GM21529 (cell line): ENCODE results near the gene CUL3.
"Not testable (repeated sequence)": the region's sequence is repeated elsewhere in the genome, so short reads cannot be mapped to it uniquely, and the experiment has no call there.

Experiments
- ATAC-seq: cut with Tn5 transposase; IDR thresholded peaks from one replicate; pipeline ENCODE4 v1.9.1; 2021; ENCODE audit not compliant: unreplicated experiment

The CUL3 gene

DNA sequence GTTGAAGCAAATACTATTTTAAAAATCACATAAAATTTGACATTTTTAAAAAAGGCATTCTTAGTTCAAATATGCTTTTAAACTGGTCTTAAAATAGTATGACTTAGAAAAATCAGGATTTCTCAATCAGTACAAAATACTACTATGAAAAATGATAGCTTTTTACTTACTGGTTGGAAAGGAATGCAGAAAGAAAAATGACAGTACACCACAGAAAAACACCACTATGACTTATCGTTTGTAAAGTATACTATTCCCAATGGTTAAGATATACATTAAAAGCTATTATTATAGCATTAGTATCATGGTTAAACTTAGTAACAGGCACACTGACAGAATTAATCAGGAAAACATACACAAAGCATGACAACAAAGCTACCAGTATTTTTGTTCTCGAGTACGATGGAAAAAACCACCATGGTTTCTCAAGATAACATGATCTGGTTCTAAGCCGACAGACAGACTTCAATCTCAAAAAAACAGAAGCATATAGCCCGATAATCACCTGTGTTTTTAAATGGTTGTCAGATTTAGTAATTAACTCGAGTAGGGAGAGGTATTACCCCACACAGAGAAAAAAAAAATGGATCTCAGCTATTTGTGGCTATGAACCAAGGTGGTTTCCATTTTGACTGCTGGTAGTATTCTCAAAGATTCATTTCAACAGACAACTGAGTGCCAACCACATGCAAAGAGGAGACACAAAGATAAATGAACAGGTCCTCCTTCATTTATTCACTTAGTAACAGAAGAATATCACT lies 39.1 kb downstream of the CUL3 start:
- ATAC-seq, result no peak

DNA sequence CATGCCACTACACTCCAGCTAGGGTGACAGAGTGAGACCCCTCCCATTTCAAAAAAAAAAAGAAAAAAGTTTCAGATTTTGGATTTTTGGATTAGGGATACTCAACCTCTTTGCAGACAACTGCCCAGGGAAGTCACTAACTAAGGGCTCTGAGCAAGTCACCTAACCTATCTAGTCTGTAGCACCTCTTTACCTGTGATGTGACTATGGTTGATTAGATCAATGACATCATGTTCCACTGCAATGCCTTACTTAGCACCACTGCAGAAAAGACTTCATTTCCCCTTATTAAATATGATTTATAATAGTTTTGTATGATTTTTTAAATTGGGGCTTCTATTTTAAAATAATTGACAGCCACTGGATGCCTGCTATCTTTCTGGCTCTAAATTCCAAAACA lies 41.2 kb downstream of the CUL3 start:
- ATAC-seq, result no peak

- no peak for ATAC-seq
Measured at GRCh38 chr2:224538561-224539138, 46.5 kb downstream of the CUL3 start.

DNA sequence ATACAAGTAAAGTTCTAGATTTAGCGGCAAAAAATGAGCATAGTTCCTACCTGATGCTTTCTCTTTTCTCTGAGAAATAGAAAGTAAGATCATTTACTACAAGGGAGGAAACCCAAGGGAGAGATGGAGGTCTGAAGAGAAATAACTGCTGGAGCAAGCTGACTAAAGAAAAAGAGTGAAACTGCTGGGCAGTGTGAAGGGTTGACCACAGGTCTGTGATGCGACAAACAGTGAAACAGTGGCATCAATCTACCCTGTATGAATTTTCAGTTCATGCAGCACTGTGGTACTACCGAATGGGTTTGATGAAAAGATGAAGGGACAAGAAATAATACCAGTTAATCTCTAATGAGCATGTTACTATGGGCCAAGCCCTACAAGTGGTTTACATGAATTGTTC lies 52.2 kb downstream of the CUL3 start:
- ATAC-seq, result peak; percentile 62

DNA sequence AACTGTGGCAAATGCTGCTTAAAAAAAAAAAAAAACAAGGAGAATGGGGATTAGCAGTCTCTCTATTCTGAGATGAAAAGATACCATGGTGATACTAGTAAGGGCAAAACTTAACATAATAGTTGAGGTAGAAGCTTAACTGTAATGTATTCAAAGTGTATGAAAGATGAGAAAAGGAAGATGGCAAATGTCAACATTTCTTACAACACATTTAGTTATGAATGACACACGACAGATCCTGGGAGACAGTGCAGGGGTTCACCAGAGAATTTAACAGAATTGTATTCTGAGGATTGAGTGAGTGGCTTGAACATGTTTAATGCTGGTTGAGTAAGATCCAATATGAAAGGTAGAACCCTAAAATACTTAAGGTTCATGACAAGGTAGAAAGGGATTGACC lies 52.7 kb downstream of the CUL3 start:
- no peak for ATAC-seq

GRCh38 chr2:224528171-224528570 lies 57.0 kb downstream of the CUL3 start:
- no peak for ATAC-seq

DNA sequence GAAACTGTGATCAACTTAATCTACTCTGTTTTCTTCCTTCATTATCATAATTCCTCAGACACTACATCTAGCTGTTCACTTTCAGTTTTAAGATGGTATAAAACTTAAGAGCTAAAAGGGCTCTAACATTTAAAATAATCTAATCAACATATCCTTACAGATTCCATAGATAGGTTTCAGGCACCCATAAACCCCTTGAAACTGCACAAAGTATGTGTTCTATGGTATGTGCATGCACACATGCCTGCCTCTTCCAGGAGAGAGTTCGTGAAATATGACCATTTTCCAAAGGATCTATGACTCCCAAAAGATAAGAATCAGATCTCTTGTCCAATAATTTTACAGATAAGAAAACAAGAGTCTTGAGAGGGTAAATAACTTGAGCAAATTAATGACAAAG lies 59.4 kb downstream of the CUL3 start:
- ATAC-seq, result no peak

- no peak for ATAC-seq
Measured at GRCh38 chr2:224524657-224525056, 60.5 kb downstream of the CUL3 start.

- peak; percentile 22 for ATAC-seq
Measured at GRCh38 chr2:224523626-224524577, 61.3 kb downstream of the CUL3 start.

GRCh38 chr2:224522483-224522882 lies 62.7 kb downstream of the CUL3 start:
- not testable (repeated sequence) for ATAC-seq

DNA sequence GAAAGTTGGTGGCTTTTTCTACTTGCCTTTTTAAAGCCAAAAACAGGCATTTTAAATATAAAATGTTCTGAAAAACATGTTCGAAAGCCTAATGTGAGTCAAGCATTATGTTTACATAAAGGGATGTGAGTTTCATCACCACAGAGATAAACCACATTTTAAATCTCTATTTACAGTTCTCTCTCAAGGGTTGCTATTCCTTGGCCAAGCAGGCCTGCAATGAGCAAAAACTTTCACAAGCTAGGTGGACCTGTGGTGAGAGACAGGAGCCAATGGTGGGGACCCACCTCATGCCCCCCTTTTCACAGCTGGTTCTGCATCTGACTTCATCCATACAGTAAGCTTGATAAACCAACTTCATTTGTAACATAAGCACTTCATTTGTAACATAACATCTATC lies 65.1 kb downstream of the CUL3 start:
- ATAC-seq, result peak; percentile 69

- no peak for ATAC-seq
Measured at GRCh38 chr2:224518806-224519580, 66.2 kb downstream of the CUL3 start.

- ATAC-seq, result no peak
Measured at GRCh38 chr2:224517963-224518362, 67.2 kb downstream of the CUL3 start.

GRCh38 chr2:224516393-224516792 lies 68.8 kb downstream of the CUL3 start:
- ATAC-seq, result not testable (repeated sequence)

DNA sequence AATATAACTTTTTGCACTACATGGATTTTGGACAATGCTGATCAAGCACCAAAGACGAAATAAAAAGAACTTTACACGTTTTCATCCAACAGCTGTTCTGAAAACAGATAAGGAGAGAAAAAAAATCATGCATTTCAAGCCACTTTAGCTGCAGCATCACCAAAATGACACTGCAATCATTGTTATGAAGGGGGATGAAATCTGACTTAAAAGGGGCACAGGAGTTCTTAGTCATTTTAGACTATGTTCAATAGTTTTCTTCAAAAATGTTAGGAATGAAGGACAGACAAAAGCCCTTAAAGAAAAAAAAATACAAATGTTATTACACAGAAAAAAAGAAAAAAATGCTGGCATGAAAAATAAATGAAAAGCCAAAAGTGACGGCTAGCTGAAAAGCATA lies 71.2 kb downstream of the CUL3 start:
- ATAC-seq, result no peak

GRCh38 chr2:224507789-224508188 lies 77.4 kb downstream of the CUL3 start:
- no peak for ATAC-seq

DNA sequence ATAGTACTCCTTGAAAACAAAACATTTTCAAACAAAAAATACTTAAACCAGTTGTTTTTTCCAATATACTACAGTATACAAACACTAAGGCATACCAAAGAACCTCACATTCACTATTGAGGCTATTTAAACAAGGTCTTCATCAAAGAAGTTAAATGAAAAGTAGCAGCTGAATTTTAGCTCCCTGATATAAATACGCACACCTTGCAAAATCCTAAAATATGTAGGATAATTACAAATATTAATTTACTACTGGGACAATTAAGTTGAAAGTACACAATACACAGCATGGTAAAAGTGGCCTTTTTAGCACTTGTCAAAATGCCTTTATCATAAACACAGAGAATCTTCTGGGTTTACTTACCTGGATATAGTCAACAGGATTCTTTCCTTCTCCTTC lies 78.7 kb downstream of the CUL3 start:
- ATAC-seq, result no peak

- no peak for ATAC-seq
Measured at GRCh38 chr2:224498991-224499390, 86.2 kb downstream of the CUL3 start.

DNA sequence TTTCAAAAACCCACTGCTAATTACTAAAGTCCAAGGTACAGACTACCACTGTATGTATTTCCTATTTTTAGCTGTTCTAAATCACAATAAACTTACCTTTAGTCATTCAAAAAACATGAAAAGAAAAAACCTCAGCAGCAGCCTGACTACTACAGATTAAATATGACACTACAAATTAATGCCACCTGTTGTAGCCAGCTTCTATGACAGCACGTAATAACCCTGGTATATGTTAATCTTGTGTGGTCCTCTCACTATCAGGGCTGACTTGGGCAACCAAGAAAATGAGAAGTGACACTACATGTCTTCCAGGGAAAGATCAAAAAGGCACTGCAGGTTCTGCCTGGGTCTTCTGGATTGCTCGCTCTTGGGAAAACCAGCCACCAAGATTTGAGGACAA lies 92.6 kb downstream of the CUL3 start:
- ATAC-seq, result no peak

DNA sequence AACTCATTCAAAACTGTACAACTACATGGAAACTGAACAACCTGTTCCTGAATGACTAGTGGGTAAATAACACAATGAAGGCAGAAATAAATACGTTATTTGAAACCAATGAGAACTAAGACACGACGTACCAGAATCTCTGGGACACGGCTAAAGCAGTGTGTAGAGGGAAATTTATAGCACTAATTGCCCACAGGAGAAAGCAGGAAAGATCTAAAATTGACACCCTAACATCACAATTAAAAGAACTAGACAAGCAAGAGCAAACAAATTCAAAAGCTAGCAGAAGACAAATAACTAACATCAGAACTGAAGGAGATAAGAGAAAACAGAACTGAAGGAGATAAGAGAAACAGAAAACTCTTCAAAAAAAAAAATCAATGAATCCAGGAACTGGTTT lies 97.2 kb downstream of the CUL3 start:
- ATAC-seq, result not testable (repeated sequence)
